ENCODE measurements around the gene CFAP299. TPM values are rescaled to one million over a fixed set of nuclear protein-coding genes. Genes with fewer than 3 reads are reported as not detected.

Gene CFAP299
- total and polyA plus RNA-seq, 9 of the 15 experiments (the other 6 are each of a cell fraction or from before 2014, with no cell fraction given): 0.09 to 3.0 (median 0.76) TPM

- TF ChIP-seq HDAC1 (IDR thresholded peaks at IDR 0.05) (no peak), SOX6 (IDR thresholded peaks at IDR 0.05) (peak; percentile 69; the same call in 1 of the 2 replicates), ZBTB33 (CRISPR knock-in tag; IDR thresholded peaks at IDR 0.05) (no peak), ZNF668 (CRISPR knock-in tag; IDR thresholded peaks at IDR 0.05) (no peak), FOXJ2 (tag; IDR thresholded peaks at IDR 0.05) (no peak), SAFB2 (IDR thresholded peaks at IDR 0.05; ENCODE audit: borderline replicate concordance, low read depth, low read length, severe bottlenecking) (no peak), TEAD4 (IDR thresholded peaks at IDR 0.05; ENCODE audit: low read length) (peak; percentile 8; the same call in 1 of the 2 replicates), TEAD4 (CRISPR knock-in tag; IDR thresholded peaks at IDR 0.05; ENCODE audit: borderline replicate concordance) (no peak), GABPA (tag; conservative IDR thresholded peaks at IDR 0.05; ENCODE audit: low read depth) (peak; percentile 54; the same call in 1 of the 2 replicates), NR3C1 (CRISPR knock-in tag; IDR thresholded peaks at IDR 0.05) (no peak), E2F5 (CRISPR knock-in tag; IDR thresholded peaks at IDR 0.05) (no peak), PHF8 (IDR thresholded peaks at IDR 0.05; ENCODE audit: borderline replicate concordance, low read length) (no peak), JUND (IDR thresholded peaks at IDR 0.05; ENCODE audit: borderline replicate concordance, low read depth, low read length) (0 out of 2 replicates have a peak, but pooled peaks have one; percentile 4), JUND (tag; IDR thresholded peaks at IDR 0.05; ENCODE audit: borderline replicate concordance, low read depth, low read length) (no peak), NCOA2 (IDR thresholded peaks at IDR 0.05; ENCODE audit: partially characterized antibody in 2 of 2) (no peak), SAFB (IDR thresholded peaks at IDR 0.05; ENCODE audit: borderline replicate concordance, low read depth, low read length) (no peak), PPARD (CRISPR knock-in tag; IDR thresholded peaks at IDR 0.05) (no peak), CTBP1 (IDR thresholded peaks at IDR 0.05; ENCODE audit: borderline replicate concordance) (peak; percentile 71; the same call in 1 of the 2 replicates), RFX5 (IDR thresholded peaks at IDR 0.05; ENCODE audit: low read depth, low read length) (no peak), ZNF699 (CRISPR knock-in tag; IDR thresholded peaks at IDR 0.05; ENCODE audit: insufficient replicate concordance) (no peak), THRA (IDR thresholded peaks at IDR 0.05) (no peak)
- TF ChIP-seq, protein P1, sequence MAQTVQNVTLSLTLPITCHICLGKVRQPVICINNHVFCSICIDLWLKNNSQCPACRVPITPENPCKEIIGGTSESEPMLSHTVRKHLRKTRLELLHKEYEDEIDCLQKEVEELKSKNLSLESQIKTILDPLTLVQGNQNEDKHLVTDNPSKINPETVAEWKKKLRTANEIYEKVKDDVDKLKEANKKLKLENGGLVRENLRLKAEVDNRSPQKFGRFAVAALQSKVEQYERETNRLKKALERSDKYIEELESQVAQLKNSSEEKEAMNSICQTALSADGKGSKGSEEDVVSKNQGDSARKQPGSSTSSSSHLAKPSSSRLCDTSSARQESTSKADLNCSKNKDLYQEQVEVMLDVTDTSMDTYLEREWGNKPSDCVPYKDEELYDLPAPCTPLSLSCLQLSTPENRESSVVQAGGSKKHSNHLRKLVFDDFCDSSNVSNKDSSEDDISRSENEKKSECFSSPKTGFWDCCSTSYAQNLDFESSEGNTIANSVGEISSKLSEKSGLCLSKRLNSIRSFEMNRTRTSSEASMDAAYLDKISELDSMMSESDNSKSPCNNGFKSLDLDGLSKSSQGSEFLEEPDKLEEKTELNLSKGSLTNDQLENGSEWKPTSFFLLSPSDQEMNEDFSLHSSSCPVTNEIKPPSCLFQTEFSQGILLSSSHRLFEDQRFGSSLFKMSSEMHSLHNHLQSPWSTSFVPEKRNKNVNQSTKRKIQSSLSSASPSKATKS (CRISPR knock-in tag; IDR thresholded peaks at IDR 0.05): no peak
- TF ChIP-seq, protein P2, sequence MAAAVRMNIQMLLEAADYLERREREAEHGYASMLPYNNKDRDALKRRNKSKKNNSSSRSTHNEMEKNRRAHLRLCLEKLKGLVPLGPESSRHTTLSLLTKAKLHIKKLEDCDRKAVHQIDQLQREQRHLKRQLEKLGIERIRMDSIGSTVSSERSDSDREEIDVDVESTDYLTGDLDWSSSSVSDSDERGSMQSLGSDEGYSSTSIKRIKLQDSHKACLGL (CRISPR knock-in tag; IDR thresholded peaks at IDR 0.05; ENCODE audit: borderline replicate concordance, poor library complexity, severe bottlenecking): no peak
Measured at GRCh38 chr4:80492761-80493160, 157.2 kb downstream of the CFAP299 start (continued).

Data from K562 (cell line).